ENCODE data around the gene YIPF5. TPM values are rescaled to one million over a fixed set of nuclear protein-coding genes. Genes with fewer than 3 reads are reported as not detected.

The YIPF5 gene
- total and polyA plus RNA-seq, 2 of the 4 experiments (the other 2 are of a cell fraction) = 64.4 to 172 TPM

GRCh38 chr5:144130306-144130705 is 40.2 kb downstream of the YIPF5 start:
- CTCF ChIA-PET = no interaction called here
- H3K27me3 ChIP-seq (ENCODE audit: control insufficient read depth, insufficient read depth, low read length) = no peaks in the 10 kb centered on the region
- in situ Hi-C loops (cut with MboI; ENCODE audit: low sequenced_read_pairs) = loop anchor here (10.0 kb wide), 1 partner anchor 306 kb away; no protein-coding TSS in a partner anchor

More at GRCh38 chr5:144130306-144130705, 40.2 kb downstream of the YIPF5 start:
- H3K9me1 ChIP-seq (ENCODE audit: insufficient read depth, low read length) = peaks cover 7% of the 10 kb centered on the region; the same call in 1 of the 2 replicates
- H3K4me3 ChIP-seq (ENCODE audit: insufficient read depth, low read depth, low read length) = no peak overlapping the region
- dilution Hi-C loops (cut with HindIII; ENCODE audit: low sequenced_read_pairs, unreplicated experiment) = no loop called here
- intact Hi-C loops (cut with micrococcal nuclease) = no loop called here
- no peak overlapping the region for H2AFZ ChIP-seq (replicated peaks; ENCODE audit: low read length, poor library complexity)
- no TSS peak for BruUV-seq (replicated peaks)
- H3K4me2 ChIP-seq (ENCODE audit: low read depth, low read length) = no peak overlapping the region
- H3K79me1 ChIP-seq (ENCODE audit: low read depth in 1 of 2, low read length in 2 of 2) = no peaks in the 10 kb centered on the region
- WGBS, 2 experiments (ENCODE audit: extremely low coverage in 2 of 2, insufficient read length in 1 of 2) = 100% methylated on average over 1 of the region's 4 CpGs; no CpG with 5 or more reads in 1 of the 2 experiments
- H3K9me3 ChIP-seq (ENCODE audit: control insufficient read depth, insufficient read depth, low read length) = peaks cover 3% of the 10 kb centered on the region; the same call in 1 of the 2 replicates
- H2AK5ac ChIP-seq (ENCODE audit: low read depth, low read length) = no peak overlapping the region
- no peak overlapping the region for H4K8ac ChIP-seq (ENCODE audit: low read depth in 2 of 2, low read length in 2 of 2)
- no peak overlapping the region for H3K9ac ChIP-seq (ENCODE audit: low read depth, low read length)
- POLR2A ChIA-PET (ENCODE audit: unreplicated experiment) = no interaction called here
- ATAC-seq (ENCODE audit: low read depth) (no peak), DNase-seq (no peak)
- H2AK9ac ChIP-seq (replicated peaks; ENCODE audit: low read depth, low read length, poor library complexity) = no peak overlapping the region
- no peak overlapping the region for H2BK120ac ChIP-seq (ENCODE audit: low read depth, low read length)
- H3K56ac ChIP-seq (ENCODE audit: extremely low read depth, insufficient read depth, low read length) = no peak overlapping the region
- no peak for TF ChIP-seq MAFK (IDR thresholded peaks at IDR 0.05; ENCODE audit: low read depth, low read length)
- TF ChIP-seq MXI1 (IDR thresholded peaks at IDR 0.05; ENCODE audit: borderline replicate concordance, low read depth, low read length) = no peak
- no peak for TF ChIP-seq SMC3 (IDR thresholded peaks at IDR 0.05; ENCODE audit: low read depth, low read length)
- TF ChIP-seq POLR2A (IDR thresholded peaks at IDR 0.05; ENCODE audit: low read depth, low read length) = no peak
- TF ChIP-seq RAD21 (IDR thresholded peaks at IDR 0.05; ENCODE audit: low read length) = no peak
- TF ChIP-seq RFX5 (IDR thresholded peaks at IDR 0.05; ENCODE audit: low read depth, low read length) = no peak
- TF ChIP-seq, protein P1, sequence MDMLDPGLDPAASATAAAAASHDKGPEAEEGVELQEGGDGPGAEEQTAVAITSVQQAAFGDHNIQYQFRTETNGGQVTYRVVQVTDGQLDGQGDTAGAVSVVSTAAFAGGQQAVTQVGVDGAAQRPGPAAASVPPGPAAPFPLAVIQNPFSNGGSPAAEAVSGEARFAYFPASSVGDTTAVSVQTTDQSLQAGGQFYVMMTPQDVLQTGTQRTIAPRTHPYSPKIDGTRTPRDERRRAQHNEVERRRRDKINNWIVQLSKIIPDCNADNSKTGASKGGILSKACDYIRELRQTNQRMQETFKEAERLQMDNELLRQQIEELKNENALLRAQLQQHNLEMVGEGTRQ (IDR thresholded peaks at IDR 0.05; ENCODE audit: low read depth, low read length) = no peak
- TF ChIP-seq MAZ (IDR thresholded peaks at IDR 0.05; ENCODE audit: borderline replicate concordance, low read depth, low read length) = no peak
- TF ChIP-seq, protein P2, sequence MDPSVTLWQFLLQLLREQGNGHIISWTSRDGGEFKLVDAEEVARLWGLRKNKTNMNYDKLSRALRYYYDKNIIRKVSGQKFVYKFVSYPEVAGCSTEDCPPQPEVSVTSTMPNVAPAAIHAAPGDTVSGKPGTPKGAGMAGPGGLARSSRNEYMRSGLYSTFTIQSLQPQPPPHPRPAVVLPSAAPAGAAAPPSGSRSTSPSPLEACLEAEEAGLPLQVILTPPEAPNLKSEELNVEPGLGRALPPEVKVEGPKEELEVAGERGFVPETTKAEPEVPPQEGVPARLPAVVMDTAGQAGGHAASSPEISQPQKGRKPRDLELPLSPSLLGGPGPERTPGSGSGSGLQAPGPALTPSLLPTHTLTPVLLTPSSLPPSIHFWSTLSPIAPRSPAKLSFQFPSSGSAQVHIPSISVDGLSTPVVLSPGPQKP (IDR thresholded peaks at IDR 0.05; ENCODE audit: borderline replicate concordance, low read depth, low read length) = no peak
- TF ChIP-seq BHLHE40 (IDR thresholded peaks at IDR 0.05; ENCODE audit: low read depth, low read length) = no peak
- TF ChIP-seq FOS (IDR thresholded peaks at IDR 0.05; ENCODE audit: low read depth, low read length) = no peak
- TF ChIP-seq CTCF (conservative IDR thresholded peaks at IDR 0.05; ENCODE audit: low read depth, low read length) = no peak
- peaks cover 6% of the 10 kb centered on the region for H3K4me1 ChIP-seq (ENCODE audit: control insufficient read depth, insufficient read depth, low read length)
- H3K4ac ChIP-seq (ENCODE audit: low read depth, low read length) = no peak overlapping the region
- H2BK5ac ChIP-seq (ENCODE audit: low read depth, low read length, poor library complexity, severe bottlenecking) = no peak overlapping the region
- H3K27ac ChIP-seq (ENCODE audit: insufficient read depth, low read length) = no peak overlapping the region
- H3K36me3 ChIP-seq (ENCODE audit: control insufficient read depth, insufficient read depth, low read length) = no peaks in the 10 kb centered on the region
- H4K5ac ChIP-seq (ENCODE audit: low read depth, low read length) = no peak overlapping the region
- no peaks in the 10 kb centered on the region for H4K20me1 ChIP-seq (ENCODE audit: insufficient read depth, low read length)
- H3K14ac ChIP-seq (replicated peaks; ENCODE audit: low read depth, low read length) = no peak overlapping the region
- no peak overlapping the region for H2BK15ac ChIP-seq (ENCODE audit: low read depth, low read length)
- no peak overlapping the region for H2BK20ac ChIP-seq (ENCODE audit: low read depth, low read length)
- no peak overlapping the region for H3K18ac ChIP-seq (ENCODE audit: low read depth, low read length)
- no peak overlapping the region for H3K23ac ChIP-seq (ENCODE audit: low read depth, low read length)
- no peak overlapping the region for H4K91ac ChIP-seq (ENCODE audit: insufficient read depth, low read depth, low read length)

Data from IMR-90 (cell line).